ENCODE results near the gene HMCN1.
A peak's percentile ranks its signal among the peaks of the same experiment; 100 is the strongest.

HMCN1 gene

GRCh38 chr1:186030453-186030852, 296.3 kb downstream of the HMCN1 start:
- no peak for DNase-seq (ENCODE audit: low read depth)

DNA sequence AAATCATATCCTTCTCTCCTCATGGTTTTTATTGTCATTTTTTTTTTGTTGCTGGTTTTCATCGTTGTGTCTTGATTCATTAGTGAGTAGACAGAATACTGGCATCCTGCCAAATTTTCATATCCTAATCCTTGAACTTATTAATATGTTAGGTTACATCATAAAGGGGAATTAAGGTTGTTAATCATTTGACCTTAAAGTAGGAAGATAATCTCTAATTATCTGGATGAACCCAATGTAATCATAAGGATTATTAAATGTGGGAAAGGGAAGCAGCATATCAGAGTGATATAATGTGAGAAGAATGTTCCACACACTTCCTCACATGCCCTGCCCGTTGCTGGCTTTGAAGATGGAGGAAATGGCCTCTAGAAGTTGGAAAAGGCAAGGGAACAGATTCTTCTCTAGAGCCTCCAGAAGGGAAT, 299.7 kb downstream of the HMCN1 start:
- DNase-seq (ENCODE audit: low read depth): no peak

GRCh38 chr1:186042230-186042629, 308.0 kb downstream of the HMCN1 start:
- no peak for DNase-seq (ENCODE audit: low read depth)

GRCh38 chr1:186043296-186043695, 309.1 kb downstream of the HMCN1 start:
- no peak for DNase-seq (ENCODE audit: low read depth)

DNA sequence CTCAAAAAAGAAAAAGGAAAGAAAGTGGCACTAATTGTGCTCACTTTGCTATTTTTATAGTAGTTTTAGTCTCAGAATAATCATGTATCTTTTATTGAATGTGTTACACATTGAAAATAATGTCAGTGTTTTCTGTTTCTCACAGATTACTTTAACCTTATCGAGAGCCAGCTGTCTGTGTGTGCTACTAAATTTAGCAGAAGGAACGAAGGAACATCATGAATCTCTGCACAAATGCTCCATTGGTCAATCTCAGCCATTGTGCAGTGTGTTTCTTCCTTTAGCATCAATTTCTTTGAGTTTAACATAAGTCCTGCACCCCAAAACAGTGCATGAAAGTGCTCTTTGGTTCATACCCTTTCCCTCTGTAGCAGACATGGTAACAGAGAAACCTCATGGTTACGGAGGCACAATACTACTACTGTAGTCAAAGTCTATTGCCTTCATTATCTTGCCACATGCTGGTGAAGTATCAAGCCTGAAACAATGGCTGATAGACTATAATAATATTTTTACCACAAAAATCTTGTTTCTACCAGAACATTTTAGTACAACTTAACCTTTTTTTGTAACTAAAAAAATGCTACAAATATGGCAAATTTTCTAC, 310.0 kb downstream of the HMCN1 start:
- no peak for DNase-seq (ENCODE audit: low read depth)

GRCh38 chr1:186046437-186047211, 312.4 kb downstream of the HMCN1 start:
- DNase-seq (ENCODE audit: low read depth): no peak

- DNase-seq (ENCODE audit: low read depth): no peak
Observed at GRCh38 chr1:186050360-186050759, 316.2 kb downstream of the HMCN1 start.

GRCh38 chr1:186054003-186054402, 319.8 kb downstream of the HMCN1 start:
- no peak for DNase-seq (ENCODE audit: low read depth)

GRCh38 chr1:186054932-186055331, 320.7 kb downstream of the HMCN1 start:
- DNase-seq (ENCODE audit: low read depth): no peak

GRCh38 chr1:186055846-186056245, 321.7 kb downstream of the HMCN1 start:
- DNase-seq (ENCODE audit: low read depth): no peak

GRCh38 chr1:186057086-186057485, 322.9 kb downstream of the HMCN1 start:
- no peak for DNase-seq (ENCODE audit: low read depth)

GRCh38 chr1:186059311-186059710, 325.1 kb downstream of the HMCN1 start:
- peak; percentile 44 for DNase-seq (ENCODE audit: low read depth)

DNA sequence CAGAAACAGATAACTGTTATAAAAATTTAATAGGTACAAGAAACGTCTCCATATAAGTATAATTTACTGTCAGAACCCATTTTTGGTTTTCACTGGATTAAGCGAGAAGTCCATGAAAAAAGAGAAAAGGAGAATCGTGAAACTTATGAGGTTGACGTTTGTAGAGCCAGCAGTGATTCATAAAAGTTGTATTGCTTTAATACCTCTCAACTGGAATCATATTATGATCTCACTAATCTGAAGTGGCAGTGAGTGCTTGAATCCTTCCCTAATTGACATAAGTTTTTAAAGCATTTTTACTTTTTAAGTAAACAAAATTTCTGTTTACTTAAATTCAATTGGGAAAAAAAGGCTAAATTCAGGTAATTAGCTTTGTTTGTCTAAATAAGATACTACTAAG, 325.6 kb downstream of the HMCN1 start:
- no peak for DNase-seq (ENCODE audit: low read depth)

- DNase-seq (ENCODE audit: low read depth): no peak
Observed at GRCh38 chr1:186060226-186060625, 326.0 kb downstream of the HMCN1 start.

- no peak for DNase-seq (ENCODE audit: low read depth)
Observed at GRCh38 chr1:186063091-186063657, 329.0 kb downstream of the HMCN1 start.

DNA sequence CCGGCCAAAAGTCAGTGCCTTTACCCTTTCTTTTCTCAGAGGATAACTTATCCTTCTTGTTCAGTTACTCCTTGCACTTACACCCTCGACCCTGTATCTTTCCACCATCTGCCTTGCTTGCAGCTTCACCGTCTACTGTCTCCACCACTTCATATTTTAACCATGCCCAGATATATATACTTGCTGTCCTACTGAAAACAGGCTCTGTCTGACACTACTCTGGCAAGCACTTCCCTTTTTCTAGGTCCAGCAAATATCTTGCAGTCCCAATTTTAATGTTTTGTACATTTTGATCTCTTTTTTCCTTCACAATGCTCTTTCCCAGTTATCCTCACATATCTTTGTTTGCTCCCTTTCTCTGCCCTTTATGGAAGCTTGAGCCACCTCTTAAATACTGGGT, 332.2 kb downstream of the HMCN1 start:
- DNase-seq (ENCODE audit: low read depth): no peak

DNA sequence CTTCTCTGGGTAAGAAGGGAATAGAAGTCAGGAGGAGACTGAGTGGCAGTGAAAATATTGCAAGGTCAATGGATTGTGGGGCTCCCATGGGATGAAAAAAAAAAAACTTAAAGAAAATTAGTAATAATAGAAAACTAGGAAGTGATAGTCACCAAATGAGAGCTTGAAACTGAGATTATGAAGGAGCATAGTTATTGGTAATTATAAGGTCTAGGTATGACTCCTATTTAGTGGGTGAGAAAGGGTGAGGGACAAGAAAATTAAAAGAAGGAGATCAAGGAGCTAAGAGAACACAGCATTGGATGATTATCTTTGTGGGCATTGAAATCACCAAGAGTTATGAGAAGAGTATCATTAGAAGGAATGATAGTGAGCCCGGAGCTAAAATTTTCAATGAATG, 339.5 kb downstream of the HMCN1 start:
- no peak for DNase-seq (ENCODE audit: low read depth)

GRCh38 chr1:186076006-186076405, 341.8 kb downstream of the HMCN1 start:
- no peak for DNase-seq (ENCODE audit: low read depth)

DNA sequence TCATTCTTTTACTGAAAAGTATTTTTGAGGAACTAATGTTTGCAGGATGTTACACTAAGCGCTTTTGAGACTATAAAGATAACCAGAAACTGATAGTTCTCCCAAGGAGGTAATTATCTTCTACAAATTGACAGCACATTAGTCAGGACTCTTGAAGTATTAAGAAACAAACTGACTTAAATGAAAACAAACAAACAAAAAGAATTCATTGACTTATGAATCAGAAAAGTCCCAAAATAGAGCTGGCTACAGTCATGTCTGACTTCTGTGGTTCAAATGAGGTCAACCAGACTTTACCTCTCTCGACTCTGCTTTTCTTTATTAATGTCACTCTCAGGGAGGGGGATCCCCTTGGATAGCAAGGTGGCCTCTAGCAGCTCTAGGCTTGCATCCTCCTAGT, 344.1 kb downstream of the HMCN1 start:
- no peak for DNase-seq (ENCODE audit: low read depth)

DNA sequence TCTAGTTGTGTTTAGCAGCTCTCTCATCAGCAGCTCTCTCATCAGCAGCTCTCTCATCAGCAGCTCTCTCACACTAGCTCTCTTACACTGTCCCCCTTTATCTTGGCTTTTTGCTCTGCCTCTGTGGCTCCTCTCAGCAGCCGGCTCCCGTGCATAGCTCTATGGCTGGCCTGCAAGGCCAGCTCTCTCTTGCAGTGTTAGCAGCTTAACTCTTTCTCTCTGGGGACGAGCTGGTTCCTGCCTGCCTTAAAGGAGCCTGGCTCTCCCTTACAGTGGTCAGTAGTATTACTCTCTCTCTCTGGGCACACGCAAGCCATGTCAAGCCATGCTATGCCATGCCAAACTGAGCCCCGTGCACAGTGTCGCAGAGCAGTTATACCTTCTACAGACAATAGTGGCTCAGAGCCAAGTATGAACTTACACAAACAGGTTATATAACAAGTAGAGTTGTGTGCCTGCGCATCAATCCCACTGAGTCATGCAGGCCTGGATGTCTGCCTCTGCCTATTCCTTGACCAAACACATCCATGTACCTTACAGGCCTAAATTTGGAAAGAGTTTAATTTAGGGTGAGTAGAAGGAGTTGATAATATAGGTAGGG, 345.0 kb downstream of the HMCN1 start:
- no peak for DNase-seq (ENCODE audit: low read depth)

DNA sequence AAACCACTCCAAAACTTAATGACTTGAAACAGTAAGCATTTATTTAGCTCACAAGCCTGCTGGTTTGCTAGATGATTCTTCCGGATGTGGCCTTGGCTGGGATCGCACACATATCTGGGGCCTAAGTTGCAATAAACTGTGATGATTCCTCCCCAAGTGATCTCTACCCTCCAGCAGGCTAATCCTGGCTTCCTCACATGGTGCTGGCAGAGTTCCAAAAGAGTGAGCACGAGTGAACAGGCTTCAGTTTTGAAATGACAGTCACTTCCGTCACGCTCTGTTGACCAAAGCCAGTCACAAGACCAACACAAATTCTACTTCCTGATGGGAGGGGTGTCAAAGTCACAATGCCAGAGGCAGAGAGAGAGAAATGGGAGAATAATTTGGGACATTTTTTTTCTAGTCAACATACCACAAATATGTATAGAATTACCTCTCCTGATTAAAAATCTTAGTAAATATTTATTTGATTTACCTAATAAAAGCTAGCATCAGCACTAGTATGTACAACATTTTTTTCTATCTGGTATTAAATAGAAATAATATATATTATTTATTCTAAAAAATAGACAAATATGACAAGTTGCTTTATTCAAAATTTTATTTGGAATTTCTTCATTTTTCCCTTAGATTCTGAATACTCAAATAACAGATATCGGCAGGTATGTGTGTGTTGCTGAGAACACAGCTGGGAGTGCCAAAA, 348.2 kb downstream of the HMCN1 start:
- peak; percentile 77 for DNase-seq (ENCODE audit: low read depth)

DNA sequence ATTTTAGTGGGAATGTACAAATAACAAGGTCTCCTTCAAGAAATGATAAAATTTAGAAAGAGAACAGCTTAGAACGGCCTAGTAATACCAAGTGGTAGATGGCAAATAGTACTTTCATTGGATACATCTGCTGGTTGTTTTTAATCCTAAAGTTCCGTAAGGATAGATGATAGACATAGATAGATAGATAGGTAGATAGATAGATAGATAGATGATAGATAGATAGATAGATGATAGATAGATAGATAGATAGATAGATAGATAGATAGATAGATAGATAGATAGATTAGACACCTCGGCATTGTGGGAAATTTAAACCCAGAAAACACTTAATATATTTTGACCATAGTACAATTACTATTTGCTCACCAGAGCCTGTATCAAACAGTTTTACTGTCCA, 352.4 kb downstream of the HMCN1 start:
- no peak for DNase-seq (ENCODE audit: low read depth)
